ENCODE measurements around the gene MTURN. TPM values are rescaled to one million over a fixed set of nuclear protein-coding genes. Genes with fewer than 3 reads are reported as not detected.
A peak's percentile ranks its signal among the peaks of the same experiment; 100 is the strongest.

MTURN gene
- total RNA-seq, 1 experiment from 2014 or later = 7.5 TPM

- Mint-ChIP-seq H3K4me3 (ENCODE audit: unreplicated experiment) (no peak overlapping the region), H3K27ac (ENCODE audit: low read depth, unreplicated experiment) (peak overlapping the region; percentile 16), H3K36me3 (ENCODE audit: insufficient read depth, unreplicated experiment) (peaks cover 8% of the 10 kb centered on the region), H3K27me3 (ENCODE audit: insufficient read depth, unreplicated experiment) (no peaks in the 10 kb centered on the region), H3K9me3 (ENCODE audit: unreplicated experiment) (no peaks in the 10 kb centered on the region), H3K4me1 (ENCODE audit: insufficient read depth, unreplicated experiment) (peaks cover 7% of the 10 kb centered on the region)
- no peak for DNase-seq (ENCODE audit: unreplicated experiment)
- ChIA-PET POLR2A (no interaction called here), CTCF (interaction anchor here (1.1 kb wide), 1 partner anchor 12 kb away, joined by 3 read pairs; no protein-coding TSS in a partner anchor)
- TF ChIP-seq CTCF (IDR thresholded peaks at IDR 0.05; ENCODE audit: unreplicated experiment) = no peak
- intact Hi-C loops (cut with micrococcal nuclease) = no loop called here
- BruUV-seq (replicated peaks) = no TSS peak
These were observed 14.2 kb downstream of the MTURN start for GRCh38 chr7:30148951-30149459.

GRCh38 chr7:30149640-30150272, 15.0 kb downstream of the MTURN start:
- Mint-ChIP-seq H3K4me3 (ENCODE audit: unreplicated experiment) (no peak overlapping the region), H3K36me3 (ENCODE audit: insufficient read depth, unreplicated experiment) (peaks cover 8% of the 10 kb centered on the region), H3K4me1 (ENCODE audit: insufficient read depth, unreplicated experiment) (no peaks in the 10 kb centered on the region), H3K9me3 (ENCODE audit: unreplicated experiment) (no peaks in the 10 kb centered on the region), H3K27me3 (ENCODE audit: insufficient read depth, unreplicated experiment) (no peaks in the 10 kb centered on the region), H3K27ac (ENCODE audit: low read depth, unreplicated experiment) (peak overlapping the region; percentile 22)
- POLR2A ChIA-PET = no interaction called here
- no peak for DNase-seq (ENCODE audit: unreplicated experiment)
- CTCF ChIA-PET = no interaction called here
- no TSS peak for BruUV-seq (replicated peaks)
- intact Hi-C loops (cut with micrococcal nuclease) = no loop called here
- no peak for TF ChIP-seq CTCF (IDR thresholded peaks at IDR 0.05; ENCODE audit: unreplicated experiment)

- intact Hi-C loops (cut with micrococcal nuclease) = no loop called here
- ChIA-PET CTCF (interaction anchor here (0.7 to 1.4 kb wide), 2 partner anchors 14 to 102 kb away, joined by 3 to 4 read pairs; no protein-coding TSS in a partner anchor), POLR2A (no interaction called here)
- no peaks in the 10 kb centered on the region for H3K27me3 Mint-ChIP-seq (ENCODE audit: insufficient read depth, unreplicated experiment)
- no TSS peak for BruUV-seq (replicated peaks)
- H3K36me3 Mint-ChIP-seq (ENCODE audit: insufficient read depth, unreplicated experiment) = peaks cover 8% of the 10 kb centered on the region
- TF ChIP-seq CTCF (IDR thresholded peaks at IDR 0.05; ENCODE audit: unreplicated experiment) = no peak
- no peak overlapping the region for H3K27ac Mint-ChIP-seq (ENCODE audit: low read depth, unreplicated experiment)
- no peak overlapping the region for H3K4me3 Mint-ChIP-seq (ENCODE audit: unreplicated experiment)
- H3K4me1 Mint-ChIP-seq (ENCODE audit: insufficient read depth, unreplicated experiment) = no peaks in the 10 kb centered on the region
- no peak for DNase-seq (ENCODE audit: unreplicated experiment)
- no peaks in the 10 kb centered on the region for H3K9me3 Mint-ChIP-seq (ENCODE audit: unreplicated experiment)
These were observed 15.9 kb downstream of the MTURN start for GRCh38 chr7:30150711-30151110.

- DNase-seq (ENCODE audit: unreplicated experiment) = no peak
- Mint-ChIP-seq H3K36me3 (ENCODE audit: insufficient read depth, unreplicated experiment) (peaks cover 7% of the 10 kb centered on the region), H3K4me1 (ENCODE audit: insufficient read depth, unreplicated experiment) (no peaks in the 10 kb centered on the region), H3K9me3 (ENCODE audit: unreplicated experiment) (no peaks in the 10 kb centered on the region), H3K27me3 (ENCODE audit: insufficient read depth, unreplicated experiment) (no peaks in the 10 kb centered on the region), H3K4me3 (ENCODE audit: unreplicated experiment) (no peak overlapping the region), H3K27ac (ENCODE audit: low read depth, unreplicated experiment) (no peak overlapping the region)
- CTCF ChIA-PET = interaction anchor here (1.3 kb wide), 1 partner anchor 11 kb away, joined by 4 read pairs; no protein-coding TSS in a partner anchor
- no peak for TF ChIP-seq CTCF (IDR thresholded peaks at IDR 0.05; ENCODE audit: unreplicated experiment)
- intact Hi-C loops (cut with micrococcal nuclease) = no loop called here
- BruUV-seq (replicated peaks) = no TSS peak
- POLR2A ChIA-PET = interaction anchor here (1.1 to 1.6 kb wide), 3 partner anchors 9 to 19 kb away, joined by 3 to 4 read pairs (median 4); no protein-coding TSS in a partner anchor
These were observed 19.4 kb downstream of the MTURN start for GRCh38 chr7:30154111-30154587.
